ENCODE data around the gene COX4I2.
"Not testable (repeated sequence)": the region's sequence is repeated elsewhere in the genome, so short reads cannot be mapped to it uniquely, and the experiment has no call there.

Gene COX4I2

GRCh38 chr20:31632548-31633338 lies 5.0 kb upstream of the COX4I2 start:
- Mint-ChIP-seq H3K9me3 (no peaks in the 10 kb centered on the region), H3K4me3 (no peak overlapping the region), H3K36me3 (no peaks in the 10 kb centered on the region), H3K27ac (no peak overlapping the region), H3K4me1 (peaks cover 5% of the 10 kb centered on the region)
- DNase-seq (ENCODE audit: low spot score in 2 of 2) (no peak), ATAC-seq (no peak)

- no peaks in the 10 kb centered on the region for H3K36me3 Mint-ChIP-seq
- peaks cover 5% of the 10 kb centered on the region for H3K4me1 Mint-ChIP-seq
- no peak for DNase-seq (ENCODE audit: low spot score in 2 of 2)
- no peaks in the 10 kb centered on the region for H3K9me3 Mint-ChIP-seq
- no peak for ATAC-seq
- H3K4me3 Mint-ChIP-seq = no peak overlapping the region
- no peak overlapping the region for H3K27ac Mint-ChIP-seq
Observed at GRCh38 chr20:31633339-31633914, 4.3 kb upstream of the COX4I2 start.

GRCh38 chr20:31638317-31638716 lies 605 bp downstream of the COX4I2 start:
- Mint-ChIP-seq H3K27ac (no peak overlapping the region), H3K9me3 (no peaks in the 10 kb centered on the region), H3K4me1 (peaks cover 19% of the 10 kb centered on the region), H3K4me3 (no peak overlapping the region), H3K36me3 (no peaks in the 10 kb centered on the region)
- DNase-seq (ENCODE audit: low spot score in 2 of 2) = no peak
- ATAC-seq = no peak

GRCh38 chr20:31638816-31639215 lies 1.1 kb downstream of the COX4I2 start:
- H3K36me3 Mint-ChIP-seq = no peaks in the 10 kb centered on the region
- DNase-seq (ENCODE audit: low spot score in 2 of 2) (no peak), ATAC-seq (no peak)
- H3K27ac Mint-ChIP-seq = no peak overlapping the region
- H3K9me3 Mint-ChIP-seq = no peaks in the 10 kb centered on the region
- H3K4me1 Mint-ChIP-seq = peaks cover 22% of the 10 kb centered on the region
- H3K4me3 Mint-ChIP-seq = no peak overlapping the region

- no peaks in the 10 kb centered on the region for H3K36me3 Mint-ChIP-seq
- DNase-seq (ENCODE audit: low spot score in 2 of 2) = no peak
- H3K9me3 Mint-ChIP-seq = no peaks in the 10 kb centered on the region
- peaks cover 20% of the 10 kb centered on the region for H3K4me1 Mint-ChIP-seq
- no peak overlapping the region for H3K4me3 Mint-ChIP-seq
- no peak for ATAC-seq
- no peak overlapping the region for H3K27ac Mint-ChIP-seq
Observed at GRCh38 chr20:31640259-31640658, 2.5 kb downstream of the COX4I2 start.

GRCh38 chr20:31641391-31641790 lies 3.7 kb downstream of the COX4I2 start:
- Mint-ChIP-seq H3K4me3 (no peak overlapping the region), H3K27ac (no peak overlapping the region), H3K36me3 (no peaks in the 10 kb centered on the region), H3K4me1 (peaks cover 17% of the 10 kb centered on the region), H3K9me3 (no peaks in the 10 kb centered on the region)
- DNase-seq (ENCODE audit: low spot score in 2 of 2) (no peak), ATAC-seq (peak; percentile 75)

- no peak overlapping the region for H3K4me3 Mint-ChIP-seq
- ATAC-seq (peak; percentile 36), DNase-seq (ENCODE audit: low spot score in 2 of 2) (no peak)
- no peaks in the 10 kb centered on the region for H3K36me3 Mint-ChIP-seq
- no peak overlapping the region for H3K27ac Mint-ChIP-seq
- no peaks in the 10 kb centered on the region for H3K9me3 Mint-ChIP-seq
- peaks cover 17% of the 10 kb centered on the region for H3K4me1 Mint-ChIP-seq
Observed at GRCh38 chr20:31642837-31643236, 5.1 kb downstream of the COX4I2 start.

GRCh38 chr20:31643522-31643921 lies 5.8 kb downstream of the COX4I2 start:
- no peaks in the 10 kb centered on the region for H3K9me3 Mint-ChIP-seq
- ATAC-seq (no peak), DNase-seq (ENCODE audit: low spot score in 2 of 2) (no peak)
- no peak overlapping the region for H3K4me3 Mint-ChIP-seq
- H3K4me1 Mint-ChIP-seq = peaks cover 17% of the 10 kb centered on the region
- H3K36me3 Mint-ChIP-seq = no peaks in the 10 kb centered on the region
- no peak overlapping the region for H3K27ac Mint-ChIP-seq

- no peak overlapping the region for H3K4me3 Mint-ChIP-seq
- H3K27ac Mint-ChIP-seq = no peak overlapping the region
- no peaks in the 10 kb centered on the region for H3K9me3 Mint-ChIP-seq
- no peak for DNase-seq (ENCODE audit: low spot score in 2 of 2)
- H3K4me1 Mint-ChIP-seq = peaks cover 17% of the 10 kb centered on the region
- no peak for ATAC-seq
- no peaks in the 10 kb centered on the region for H3K36me3 Mint-ChIP-seq
Observed at GRCh38 chr20:31644701-31645100, 7.0 kb downstream of the COX4I2 start.

- DNase-seq (ENCODE audit: low spot score in 2 of 2); H3K9me3 Mint-ChIP-seq; H3K27ac Mint-ChIP-seq; H3K4me1 Mint-ChIP-seq; H3K4me3 Mint-ChIP-seq; ATAC-seq: not testable (repeated sequence)
- H3K36me3 Mint-ChIP-seq = peaks cover 11% of the 10 kb centered on the region
Observed at GRCh38 chr20:31648104-31648503, 10.4 kb downstream of the COX4I2 start.

- no peak for ATAC-seq
- no peaks in the 10 kb centered on the region for H3K4me1 Mint-ChIP-seq
- no peak overlapping the region for H3K4me3 Mint-ChIP-seq
- no peaks in the 10 kb centered on the region for H3K9me3 Mint-ChIP-seq
- H3K27ac Mint-ChIP-seq = peak overlapping the region; percentile 46
- H3K36me3 Mint-ChIP-seq = peaks cover 11% of the 10 kb centered on the region
- no peak for DNase-seq (ENCODE audit: low spot score in 2 of 2)
Observed at GRCh38 chr20:31652917-31653396, 15.2 kb downstream of the COX4I2 start.

- H3K36me3 Mint-ChIP-seq = peaks cover 11% of the 10 kb centered on the region
- no peak for ATAC-seq
- H3K27ac Mint-ChIP-seq = no peak overlapping the region
Observed at GRCh38 chr20:31653561-31653960, 15.8 kb downstream of the COX4I2 start.

GRCh38 chr20:31654534-31654933 lies 16.8 kb downstream of the COX4I2 start:
- Mint-ChIP-seq H3K4me3 (no peak overlapping the region), H3K27ac (no peak overlapping the region), H3K9me3 (no peaks in the 10 kb centered on the region), H3K4me1 (no peaks in the 10 kb centered on the region), H3K36me3 (peaks cover 21% of the 10 kb centered on the region)
- no peak for DNase-seq (ENCODE audit: low spot score in 2 of 2)
- ATAC-seq = no peak

More at GRCh38 chr20:31653561-31653960, 15.8 kb downstream of the COX4I2 start:
- DNase-seq (ENCODE audit: low spot score in 2 of 2) = no peak
- H3K4me1 Mint-ChIP-seq = no peaks in the 10 kb centered on the region
- no peak overlapping the region for H3K4me3 Mint-ChIP-seq
- H3K9me3 Mint-ChIP-seq = no peaks in the 10 kb centered on the region

GRCh38 chr20:31661625-31662371 lies 24.1 kb downstream of the COX4I2 start:
- peak; percentile 88 for ATAC-seq
- H3K36me3 Mint-ChIP-seq = peaks cover 77% of the 10 kb centered on the region
- no peaks in the 10 kb centered on the region for H3K9me3 Mint-ChIP-seq
- peak overlapping the region; percentile 71 for H3K4me3 Mint-ChIP-seq
- H3K27ac Mint-ChIP-seq = peak overlapping the region; percentile 92
- H3K4me1 Mint-ChIP-seq = peaks cover 59% of the 10 kb centered on the region
- DNase-seq (ENCODE audit: low spot score in 2 of 2) = peak; percentile 80 to 88

GRCh38 chr20:31662372-31662854 lies 24.7 kb downstream of the COX4I2 start:
- Mint-ChIP-seq H3K27ac (peak overlapping the region; percentile 92), H3K4me3 (peak overlapping the region; percentile 71), H3K9me3 (no peaks in the 10 kb centered on the region), H3K36me3 (peaks cover 84% of the 10 kb centered on the region), H3K4me1 (peaks cover 65% of the 10 kb centered on the region)
- no peak for DNase-seq (ENCODE audit: low spot score in 2 of 2)
- no peak for ATAC-seq

Data from stimulated activated effector memory CD8-positive, alpha-beta T cell treated with anti-CD3 and anti-CD28 coated beads, Interleukin-12 subunit alpha, Interleukin-12 subunit beta, amount 100 ng/mL, for 72 hours (primary cell).